DOHH2 (cell line): Measurements from ENCODE around the gene SCN2B.

Experiments
- EZH2phosphoT487 ChIP-seq: fragments of 200-600 bp; sonication (generic); IDR thresholded peaks from 2 replicates; pipeline ENCODE4 v1.6.1; 2017; ENCODE audit warnings: borderline replicate concordance, mild to moderate bottlenecking, antibody characterized with exemption, low read length, moderate library complexity, mixed read lengths
- TF ChIP-seq, protein P1 (sequence below): fragments of 200-600 bp; sonication (generic); IDR thresholded peaks from one replicate; pipeline ENCODE4 v1.5.1; 2014; ENCODE audit warnings: antibody characterized with exemption, mild to moderate bottlenecking, low read depth, low read length; ENCODE audit not compliant: poor library complexity, severe bottlenecking

GRCh38 chr11:118117790-118118601 is 58.4 kb downstream of the SCN2B start:
- TF ChIP-seq, protein P1, sequence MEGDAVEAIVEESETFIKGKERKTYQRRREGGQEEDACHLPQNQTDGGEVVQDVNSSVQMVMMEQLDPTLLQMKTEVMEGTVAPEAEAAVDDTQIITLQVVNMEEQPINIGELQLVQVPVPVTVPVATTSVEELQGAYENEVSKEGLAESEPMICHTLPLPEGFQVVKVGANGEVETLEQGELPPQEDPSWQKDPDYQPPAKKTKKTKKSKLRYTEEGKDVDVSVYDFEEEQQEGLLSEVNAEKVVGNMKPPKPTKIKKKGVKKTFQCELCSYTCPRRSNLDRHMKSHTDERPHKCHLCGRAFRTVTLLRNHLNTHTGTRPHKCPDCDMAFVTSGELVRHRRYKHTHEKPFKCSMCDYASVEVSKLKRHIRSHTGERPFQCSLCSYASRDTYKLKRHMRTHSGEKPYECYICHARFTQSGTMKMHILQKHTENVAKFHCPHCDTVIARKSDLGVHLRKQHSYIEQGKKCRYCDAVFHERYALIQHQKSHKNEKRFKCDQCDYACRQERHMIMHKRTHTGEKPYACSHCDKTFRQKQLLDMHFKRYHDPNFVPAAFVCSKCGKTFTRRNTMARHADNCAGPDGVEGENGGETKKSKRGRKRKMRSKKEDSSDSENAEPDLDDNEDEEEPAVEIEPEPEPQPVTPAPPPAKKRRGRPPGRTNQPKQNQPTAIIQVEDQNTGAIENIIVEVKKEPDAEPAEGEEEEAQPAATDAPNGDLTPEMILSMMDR: no peak
- no peak for TF ChIP-seq EZH2phosphoT487
